OCI-LY1 (cell line): Measurements from ENCODE around the gene RPS16.

Experiments
- H2AFZ ChIP-seq: fragments of 200-600 bp; sonication (generic), shearing (Covaris generic); 2 replicates; pipeline ENCODE4 v1.6.0; 2014; ENCODE audit warnings: antibody characterized with exemption, mild to moderate bottlenecking, low read length
- H3F3A ChIP-seq: fragments of 200-600 bp; sonication (generic), shearing (Covaris generic); 2 replicates; pipeline ENCODE4 v1.6.0; 2014; ENCODE audit warnings: mild to moderate bottlenecking, antibody characterized with exemption, low read length, moderate library complexity; ENCODE audit not compliant: insufficient read depth
- H3K27ac ChIP-seq: fragments of 200-600 bp; sonication (generic); 2 replicates; pipeline ENCODE4 v1.5.1; 2014; ENCODE audit warnings: low read length, mixed run types, mild to moderate bottlenecking, low read depth; ENCODE audit not compliant: poor library complexity, severe bottlenecking
- H3K27me3 ChIP-seq: fragments of 200-600 bp; sonication (generic); 2 replicates; pipeline ENCODE4 v1.6.0; 2014; ENCODE audit warnings: antibody characterized with exemption, mild to moderate bottlenecking, low read length, moderate library complexity; ENCODE audit not compliant: insufficient read depth
- H3K36me3 ChIP-seq: fragments of 200-600 bp; sonication (generic); 2 replicates; pipeline ENCODE4 v1.6.1; 2014; ENCODE audit warnings: mild to moderate bottlenecking, antibody characterized with exemption, low read length, moderate library complexity, mixed read lengths; ENCODE audit not compliant: insufficient read depth
- H3K4me1 ChIP-seq: fragments of 200-600 bp; sonication (generic); 2 replicates; pipeline ENCODE4 v1.5.1; 2014; ENCODE audit warnings: mild to moderate bottlenecking, low read length, moderate library complexity; ENCODE audit not compliant: insufficient read depth, severe bottlenecking
- H3K4me2 ChIP-seq: fragments of 200-600 bp; sonication (generic), shearing (Covaris generic); 2 replicates; pipeline ENCODE4 v1.6.1; 2014; ENCODE audit warnings: low read length
- H3K4me3 ChIP-seq: fragments of 200-600 bp; sonication (generic); 2 replicates; pipeline ENCODE4 v1.5.1; 2014; ENCODE audit warnings: low read length, low read depth, mild to moderate bottlenecking, mixed read lengths; ENCODE audit not compliant: poor library complexity, severe bottlenecking
- H3K79me2 ChIP-seq: fragments of 200-600 bp; shearing (Covaris generic); 2 replicates; pipeline ENCODE4 v1.6.1; 2016; ENCODE audit warnings: mixed run types, low read length, mixed read lengths; ENCODE audit not compliant: insufficient read depth
- H3K9ac ChIP-seq: fragments of 200-600 bp; sonication (generic), shearing (Covaris generic); 2 replicates; pipeline ENCODE4 v1.6.1; 2014; ENCODE audit warnings: mild to moderate bottlenecking, low read length, mixed read lengths
- H3K9me2 ChIP-seq: fragments of 200-600 bp; sonication (generic), shearing (Covaris generic); 2 replicates; pipeline ENCODE4 v1.6.1; 2014; ENCODE audit warnings: low read depth, mild to moderate bottlenecking, low read length, mixed read lengths
- H3K9me3 ChIP-seq: fragments of 200-600 bp; shearing (Covaris generic); 2 replicates; pipeline ENCODE4 v1.6.1; 2014; ENCODE audit warnings: low read length, mixed read lengths
- H4K20me1 ChIP-seq: fragments of 200-600 bp; sonication (generic), shearing (Covaris generic); 2 replicates; pipeline ENCODE4 v1.6.0; 2016; ENCODE audit warnings: mild to moderate bottlenecking, low read length; ENCODE audit not compliant: insufficient read depth
- EZH2 ChIP-seq: fragments of 200-600 bp; sonication (generic), shearing (Covaris generic); IDR thresholded peaks from 2 replicates; pipeline ENCODE4 v1.8.0; 2017; ENCODE audit warnings: borderline replicate concordance, mixed run types, mild to moderate bottlenecking, antibody characterized with exemption, low read length, moderate library complexity, mixed read lengths
- TF ChIP-seq, protein P1 (sequence below): fragments of 200-600 bp; sonication (generic), shearing (Covaris generic); IDR thresholded peaks from 2 replicates; pipeline ENCODE4 v1.5.1; 2017; ENCODE audit warnings: mild to moderate bottlenecking, antibody characterized with exemption, low read length, moderate library complexity, mixed read lengths

Gene RPS16

DNA sequence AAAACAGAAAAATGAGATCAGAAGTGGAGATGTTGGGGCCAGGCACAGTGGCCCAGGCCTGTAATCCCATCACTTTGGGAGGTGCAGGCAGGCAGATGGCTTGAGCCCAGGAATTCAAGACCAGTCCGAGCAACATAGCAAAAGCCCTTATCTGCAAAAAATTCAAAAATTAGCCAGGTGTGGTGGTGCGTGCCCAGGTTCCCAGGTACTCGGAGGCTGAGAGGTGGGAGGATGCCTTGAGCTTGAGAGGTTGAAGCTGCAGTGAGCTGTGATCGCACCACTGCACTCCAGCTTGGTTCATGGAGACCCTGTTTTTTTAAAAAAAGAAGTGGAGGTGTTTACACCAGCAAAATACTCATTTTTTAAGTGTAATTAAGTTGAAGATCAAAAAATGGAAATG, 35.7 kb downstream of the RPS16 start:
- H3K9me3 ChIP-seq, result no peaks in the 10 kb centered on the region
- H3K4me3 ChIP-seq, result no peak overlapping the region
- H3K4me2 ChIP-seq, result no peak overlapping the region
- no peaks in the 10 kb centered on the region for H3K79me2 ChIP-seq
- H3K9me2 ChIP-seq, result no peaks in the 10 kb centered on the region
- peak overlapping the region; percentile 96 for H3K27ac ChIP-seq
- TF ChIP-seq EZH2, result no peak
- TF ChIP-seq, protein P1, sequence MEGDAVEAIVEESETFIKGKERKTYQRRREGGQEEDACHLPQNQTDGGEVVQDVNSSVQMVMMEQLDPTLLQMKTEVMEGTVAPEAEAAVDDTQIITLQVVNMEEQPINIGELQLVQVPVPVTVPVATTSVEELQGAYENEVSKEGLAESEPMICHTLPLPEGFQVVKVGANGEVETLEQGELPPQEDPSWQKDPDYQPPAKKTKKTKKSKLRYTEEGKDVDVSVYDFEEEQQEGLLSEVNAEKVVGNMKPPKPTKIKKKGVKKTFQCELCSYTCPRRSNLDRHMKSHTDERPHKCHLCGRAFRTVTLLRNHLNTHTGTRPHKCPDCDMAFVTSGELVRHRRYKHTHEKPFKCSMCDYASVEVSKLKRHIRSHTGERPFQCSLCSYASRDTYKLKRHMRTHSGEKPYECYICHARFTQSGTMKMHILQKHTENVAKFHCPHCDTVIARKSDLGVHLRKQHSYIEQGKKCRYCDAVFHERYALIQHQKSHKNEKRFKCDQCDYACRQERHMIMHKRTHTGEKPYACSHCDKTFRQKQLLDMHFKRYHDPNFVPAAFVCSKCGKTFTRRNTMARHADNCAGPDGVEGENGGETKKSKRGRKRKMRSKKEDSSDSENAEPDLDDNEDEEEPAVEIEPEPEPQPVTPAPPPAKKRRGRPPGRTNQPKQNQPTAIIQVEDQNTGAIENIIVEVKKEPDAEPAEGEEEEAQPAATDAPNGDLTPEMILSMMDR, result no peak
- H3F3A ChIP-seq, result peaks cover 6% of the 10 kb centered on the region; the same call in 1 of the 2 replicates
- peaks cover 16% of the 10 kb centered on the region; the same call in 1 of the 2 replicates for H3K36me3 ChIP-seq
- H3K4me1 ChIP-seq, result peaks cover 62% of the 10 kb centered on the region
- H2AFZ ChIP-seq, result no peak overlapping the region
- no peaks in the 10 kb centered on the region for H3K27me3 ChIP-seq
- H4K20me1 ChIP-seq, result no peaks in the 10 kb centered on the region
- no peak overlapping the region for H3K9ac ChIP-seq

DNA sequence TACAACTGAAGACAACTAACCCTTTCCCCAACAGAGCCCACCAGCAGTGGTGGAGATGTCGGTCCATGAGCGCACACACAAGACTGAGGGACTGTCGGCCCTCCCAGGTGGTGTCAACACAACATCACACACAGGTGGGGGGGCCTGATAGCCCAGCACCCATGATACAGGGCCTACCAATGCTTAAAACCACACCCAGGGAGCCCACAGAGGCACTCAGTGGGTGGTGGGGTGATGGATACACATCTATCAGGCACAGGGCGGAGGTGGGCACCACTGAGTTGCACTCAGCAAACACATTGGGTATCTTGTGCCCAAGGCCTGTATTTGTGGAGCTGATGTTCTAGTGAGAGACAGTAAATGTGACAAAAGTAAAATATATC, 36.1 kb downstream of the RPS16 start:
- no peak overlapping the region for H2AFZ ChIP-seq
- H3K79me2 ChIP-seq, result no peaks in the 10 kb centered on the region
- H3F3A ChIP-seq, result 0 out of 2 replicates have a peak, but pooled peaks cover 3% of the 10 kb centered on the region
- TF ChIP-seq, protein P1, result no peak
- no peak for TF ChIP-seq EZH2
- no peaks in the 10 kb centered on the region for H3K9me2 ChIP-seq
- no peaks in the 10 kb centered on the region for H3K9me3 ChIP-seq
- no peak overlapping the region for H3K4me2 ChIP-seq
- no peaks in the 10 kb centered on the region for H4K20me1 ChIP-seq
- H3K4me3 ChIP-seq, result no peak overlapping the region
- peak overlapping the region; percentile 96 for H3K27ac ChIP-seq
- peaks cover 19% of the 10 kb centered on the region; the same call in 1 of the 2 replicates for H3K36me3 ChIP-seq
- no peak overlapping the region for H3K9ac ChIP-seq
- H3K27me3 ChIP-seq, result no peaks in the 10 kb centered on the region
- peaks cover 58% of the 10 kb centered on the region for H3K4me1 ChIP-seq

DNA sequence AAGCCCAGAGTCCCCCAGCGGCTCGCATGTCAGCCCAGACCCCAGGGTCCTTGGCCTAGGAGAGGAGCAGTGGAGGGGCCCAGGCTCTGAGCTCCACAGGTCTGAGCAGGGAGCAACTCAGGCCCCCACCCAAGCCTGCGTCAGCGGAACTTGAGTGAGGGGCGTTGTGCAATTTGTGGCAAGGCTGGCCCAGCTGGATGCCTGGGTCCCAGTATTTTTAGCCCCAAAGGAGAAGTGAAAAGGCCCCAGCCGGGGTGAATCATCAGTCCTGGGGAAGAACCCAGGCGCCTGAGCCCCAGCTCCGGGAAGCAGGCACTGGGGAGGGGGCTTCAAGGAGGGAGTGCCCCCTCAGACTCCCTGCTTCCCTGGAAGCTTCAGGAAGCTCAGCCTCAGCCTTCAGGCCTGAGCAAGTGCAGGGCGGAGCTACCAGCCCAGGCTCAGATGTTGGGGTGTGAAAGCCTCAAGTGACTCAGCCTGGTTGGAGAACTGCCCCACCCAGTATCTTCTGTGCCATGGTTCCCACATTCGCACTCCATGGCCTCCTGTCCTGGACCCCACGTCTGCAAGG, 37.4 kb downstream of the RPS16 start:
- Histone ChIP-seq H3K36me3 (peaks cover 28% of the 10 kb centered on the region; the same call in 1 of the 2 replicates), H3K9ac (peak overlapping the region; percentile 9; the same call in 1 of the 2 replicates), H3K27ac (peak overlapping the region; percentile 62), H3K4me3 (no peak overlapping the region), H3K4me1 (peaks cover 46% of the 10 kb centered on the region), H3K9me3 (no peaks in the 10 kb centered on the region), H3K27me3 (no peaks in the 10 kb centered on the region), H3K79me2 (no peaks in the 10 kb centered on the region), H2AFZ (no peak overlapping the region), H3F3A (0 out of 2 replicates have a peak, but pooled peaks cover 3% of the 10 kb centered on the region), H3K4me2 (peak overlapping the region; percentile 9; the same call in 1 of the 2 replicates), H4K20me1 (no peaks in the 10 kb centered on the region), H3K9me2 (no peaks in the 10 kb centered on the region)
- no peak for TF ChIP-seq EZH2
- TF ChIP-seq, protein P1, result no peak
